ENCODE measurements around the gene HOXA10.

DNA sequence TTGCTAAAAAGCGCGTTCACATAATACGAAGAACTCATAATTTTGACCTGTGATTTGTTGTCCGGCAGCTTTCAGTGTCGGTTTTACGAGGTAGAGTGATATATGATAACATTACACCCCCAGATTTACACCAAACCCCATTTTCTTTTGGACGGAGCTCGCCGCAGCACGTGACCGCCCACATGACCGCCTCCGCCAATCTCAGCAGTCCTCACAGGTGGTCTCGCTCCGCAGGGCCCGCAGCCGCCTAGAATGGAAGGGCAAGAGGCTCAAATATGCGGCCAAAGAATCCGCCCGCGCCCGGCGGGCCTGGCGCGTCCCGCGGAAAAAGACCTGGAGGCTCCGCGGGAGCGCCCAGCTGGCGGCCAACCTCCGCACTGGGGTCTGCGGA, 17.6 kb downstream of the HOXA10 start, which contains the start of gene HOXA7:
- TF ChIP-seq CTCF (IDR thresholded peaks at IDR 0.05; ENCODE audit: borderline replicate concordance, extremely low read depth, low read length, poor library complexity, severe bottlenecking) (no peak), EZH2 (IDR thresholded peaks at IDR 0.05; ENCODE audit: borderline replicate concordance, low read depth, low read length, severe bottlenecking) (no peak)
